GM18907 (cell line): ENCODE data around the gene ALAS2.
"Not testable (repeated sequence)": the region's sequence is repeated elsewhere in the genome, so short reads cannot be mapped to it uniquely, and the experiment has no call there.

ENCODE experiments used
- ATAC-seq: cut with Tn5 transposase; IDR thresholded peaks from one replicate; pipeline ENCODE4 v1.9.1; 2021; ENCODE audit warnings: mild to moderate bottlenecking, moderate library complexity; ENCODE audit not compliant: unreplicated experiment

Gene ALAS2

DNA sequence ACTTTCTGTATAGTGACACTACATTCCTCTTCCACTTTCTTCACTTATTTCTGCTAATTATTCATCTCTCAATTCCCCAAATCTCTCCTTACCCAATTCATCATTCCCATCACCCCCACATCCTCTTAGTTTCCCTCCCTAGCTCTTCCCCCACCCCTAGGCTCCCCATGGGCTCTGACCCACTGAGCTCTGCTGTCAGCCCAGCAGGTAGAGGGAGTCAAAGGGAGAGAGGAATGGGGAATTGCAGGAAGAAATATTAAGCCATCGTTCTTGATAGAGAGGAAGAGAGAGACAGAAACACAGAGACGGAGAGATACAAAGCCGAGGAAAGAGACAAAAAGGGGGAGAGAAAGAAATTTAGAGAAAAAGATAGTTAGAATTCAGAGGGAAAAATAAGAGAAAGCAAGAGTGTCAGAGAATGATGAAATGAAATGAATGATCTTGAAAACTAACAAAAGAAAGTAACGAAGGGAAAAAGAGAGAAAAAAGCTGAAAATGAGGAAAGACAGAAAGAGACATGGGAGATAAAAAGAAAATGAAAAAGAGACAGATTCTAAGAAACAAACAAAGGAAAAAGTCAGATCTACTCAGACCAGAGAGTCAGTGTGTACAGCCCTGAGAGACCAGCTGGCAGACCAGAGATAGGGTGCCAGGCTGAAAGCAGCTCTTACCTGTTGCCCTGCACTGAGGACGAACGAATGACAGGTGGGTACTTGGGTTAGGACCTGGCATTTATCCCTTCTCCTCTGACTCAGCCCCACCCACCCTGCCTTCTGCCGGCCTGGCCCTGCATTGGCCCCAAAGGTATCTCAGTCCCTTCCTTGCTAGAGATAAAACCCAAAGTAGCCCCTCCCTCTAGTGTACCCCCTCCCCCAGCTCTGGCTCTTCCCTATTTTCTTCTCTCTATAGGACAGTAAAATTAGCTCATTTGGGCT, at the start of gene ALAS2:
Gene ALAS2 (minus strand): TSS at position 707 of the 935 bp plus-strand sequence. CDS start 4,977 bp downstream, outside the sequence.
- no peak for ATAC-seq

DNA sequence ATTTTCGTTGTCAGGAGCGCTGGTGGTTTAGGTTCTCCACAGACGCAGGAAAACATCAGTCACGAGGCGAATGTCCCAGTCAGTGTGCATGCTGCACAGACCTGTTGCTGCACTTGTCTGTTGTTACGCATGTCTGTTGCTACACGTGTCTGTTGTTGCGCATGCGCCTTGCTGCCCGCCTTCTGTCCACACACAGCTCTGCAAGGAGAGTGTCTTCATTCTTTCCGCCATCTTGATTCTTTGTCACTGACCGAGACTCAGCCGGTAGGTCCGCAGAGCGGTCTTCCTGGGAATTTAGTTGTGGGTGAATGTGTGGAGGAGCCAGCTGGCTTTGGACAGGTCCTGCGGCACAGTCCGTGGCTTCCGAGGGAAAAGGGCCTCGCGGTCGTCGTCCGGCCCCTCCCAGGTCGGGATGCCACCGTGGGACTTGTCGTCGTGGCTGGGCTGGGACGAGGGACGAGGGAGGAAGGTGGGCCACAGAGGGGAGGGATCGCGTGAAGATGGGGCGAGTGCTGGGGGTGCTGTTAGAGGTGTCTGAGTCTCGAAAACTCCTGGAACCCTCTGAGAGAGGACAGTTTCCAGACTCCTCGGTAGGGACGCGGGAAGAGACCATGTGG, 44.2 kb upstream of the ALAS2 start, which contains the start of gene PAGE2B:
Gene PAGE2B (plus strand): TSS at position 180 of the 617 bp plus-strand sequence. CDS start 1,012 bp downstream, outside the sequence.
- no peak for ATAC-seq

- no peak for ATAC-seq
These were observed 41.5 kb upstream of the ALAS2 start for GRCh38 chrX:55072286-55072685.

DNA sequence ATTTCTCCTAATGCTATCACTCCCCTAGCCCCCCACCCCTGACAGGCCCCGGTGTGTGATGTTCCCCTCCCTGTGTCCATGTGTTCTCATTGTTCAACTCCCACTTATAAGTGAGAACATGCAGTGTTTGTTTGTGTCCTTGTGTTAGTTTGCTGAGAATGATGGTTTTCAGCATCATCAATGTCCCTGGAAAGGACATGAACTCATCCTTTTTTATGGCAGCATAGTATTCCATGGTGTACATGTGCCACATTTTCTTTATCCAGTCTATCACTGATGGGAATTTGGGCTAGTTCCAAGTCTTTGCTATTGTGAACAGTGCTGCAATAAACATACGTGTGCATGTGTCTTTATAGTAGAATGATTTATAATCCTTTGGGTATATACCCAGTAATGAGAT, 36.4 kb upstream of the ALAS2 start:
- not testable (repeated sequence) for ATAC-seq

DNA sequence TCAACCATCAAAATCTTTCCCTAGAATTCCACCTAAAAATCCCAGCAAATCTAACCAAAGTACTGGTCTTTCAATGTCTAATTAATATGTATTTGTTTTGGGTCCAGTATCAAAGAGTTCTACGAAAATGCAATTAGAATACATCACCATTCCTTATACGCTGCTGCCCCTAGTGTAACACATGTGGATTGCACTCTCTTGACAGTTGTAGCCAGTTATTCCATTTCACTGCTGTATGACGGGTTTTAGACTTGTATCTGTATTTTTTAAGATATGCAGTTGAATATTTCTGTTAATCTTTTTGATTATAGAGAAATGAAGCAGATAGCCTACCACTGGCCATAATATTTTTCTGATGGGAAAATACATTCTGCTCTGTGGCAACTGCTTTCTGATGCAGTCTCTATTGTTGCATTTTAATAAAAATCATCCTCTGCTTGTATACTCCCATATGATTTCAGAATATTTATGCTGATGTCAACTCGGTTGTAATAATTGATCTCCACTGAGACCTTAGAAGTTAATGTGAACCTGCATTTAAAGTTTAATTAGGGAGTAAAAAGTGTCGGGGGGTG, 27.0 kb upstream of the ALAS2 start:
- ATAC-seq: no peak

- ATAC-seq: no peak
These were observed 26.3 kb upstream of the ALAS2 start for GRCh38 chrX:55056820-55057674.

- not testable (repeated sequence) for ATAC-seq
These were observed 19.8 kb upstream of the ALAS2 start for GRCh38 chrX:55050599-55050998.

DNA sequence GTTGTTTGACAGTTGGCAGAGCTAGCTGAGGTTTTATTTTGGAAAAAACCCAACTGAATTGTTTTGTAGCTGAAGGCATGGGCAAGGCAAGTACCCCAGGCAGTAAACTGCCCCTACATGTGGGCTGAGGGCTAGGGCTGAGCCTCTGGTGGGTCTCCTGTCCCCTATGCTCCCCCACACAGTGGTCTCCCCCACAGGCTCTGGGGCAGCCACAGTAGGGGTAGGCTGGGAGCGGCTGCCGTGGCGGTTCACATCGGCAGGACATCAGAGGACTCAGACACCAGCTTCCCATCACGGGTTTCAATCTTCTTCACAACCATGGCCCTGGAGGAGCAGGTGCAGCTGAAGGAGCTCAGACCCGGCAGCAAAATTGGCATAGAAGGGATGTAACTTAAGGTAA, 10.7 kb upstream of the ALAS2 start:
- ATAC-seq: no peak

GRCh38 chrX:55039471-55039870, 8.7 kb upstream of the ALAS2 start:
- no peak for ATAC-seq

GRCh38 chrX:55033429-55033828, 2.7 kb upstream of the ALAS2 start:
- ATAC-seq: no peak

GRCh38 chrX:55029291-55029690, 1.5 kb downstream of the ALAS2 start:
- no peak for ATAC-seq

DNA sequence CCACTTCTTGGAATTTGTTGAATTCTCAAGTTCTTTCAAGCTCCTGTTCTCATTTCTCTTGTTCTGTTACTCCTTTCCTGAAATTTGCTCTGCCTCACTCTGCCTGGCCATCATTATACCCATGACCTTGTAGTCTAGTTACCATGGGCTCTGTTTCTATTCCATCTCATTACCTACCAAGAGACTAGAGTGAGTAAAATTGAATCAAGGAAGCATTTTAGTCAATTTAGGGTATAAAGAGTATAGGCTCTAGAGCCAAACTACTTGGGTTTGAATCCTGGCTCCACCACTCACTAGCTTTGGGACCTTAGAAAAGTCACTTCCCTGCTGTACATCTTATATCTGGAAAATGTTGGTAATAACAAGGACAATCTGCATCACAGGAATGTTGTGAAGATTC, 2.2 kb downstream of the ALAS2 start:
- ATAC-seq: no peak

DNA sequence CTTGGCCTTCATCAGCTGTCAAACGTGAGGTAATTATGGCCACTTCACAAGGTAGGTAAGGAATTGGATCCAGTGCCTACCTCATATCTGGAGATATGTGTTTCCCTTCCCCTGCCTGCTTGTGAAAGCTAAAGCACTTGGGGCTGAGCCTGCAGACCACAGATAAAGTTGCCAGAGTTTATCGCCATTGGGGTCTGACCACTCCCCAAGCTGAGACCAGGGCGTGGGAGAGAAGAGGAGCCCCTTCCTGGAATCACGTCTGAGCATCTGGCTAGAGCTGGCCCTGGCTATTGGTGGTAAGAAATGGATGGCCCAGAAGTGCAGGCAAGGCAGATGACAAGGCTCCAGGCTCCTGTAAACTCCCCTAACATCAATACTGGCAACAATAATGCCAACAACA, 2.7 kb downstream of the ALAS2 start:
- ATAC-seq: no peak

- no peak for ATAC-seq
These were observed 3.9 kb downstream of the ALAS2 start for GRCh38 chrX:55026840-55027239.

DNA sequence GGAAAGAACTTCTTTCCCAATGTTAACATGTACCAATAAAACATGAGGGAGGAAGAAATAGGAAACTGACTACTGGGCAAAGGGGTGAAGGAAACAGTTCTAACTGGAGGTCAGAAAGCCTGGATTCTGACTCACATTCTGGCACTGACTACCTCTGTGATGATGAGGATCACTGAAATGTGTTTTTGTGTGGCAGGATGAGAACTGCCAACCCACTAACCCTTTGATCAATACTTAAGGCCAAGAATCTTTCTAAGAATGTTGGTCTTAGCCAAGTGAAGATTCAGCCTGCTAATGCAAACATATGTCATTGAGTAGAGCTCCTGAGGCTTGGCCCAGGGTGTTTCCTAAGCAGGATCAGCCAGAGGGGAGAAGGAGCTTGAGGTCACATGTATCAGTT, 4.6 kb downstream of the ALAS2 start:
- no peak for ATAC-seq

DNA sequence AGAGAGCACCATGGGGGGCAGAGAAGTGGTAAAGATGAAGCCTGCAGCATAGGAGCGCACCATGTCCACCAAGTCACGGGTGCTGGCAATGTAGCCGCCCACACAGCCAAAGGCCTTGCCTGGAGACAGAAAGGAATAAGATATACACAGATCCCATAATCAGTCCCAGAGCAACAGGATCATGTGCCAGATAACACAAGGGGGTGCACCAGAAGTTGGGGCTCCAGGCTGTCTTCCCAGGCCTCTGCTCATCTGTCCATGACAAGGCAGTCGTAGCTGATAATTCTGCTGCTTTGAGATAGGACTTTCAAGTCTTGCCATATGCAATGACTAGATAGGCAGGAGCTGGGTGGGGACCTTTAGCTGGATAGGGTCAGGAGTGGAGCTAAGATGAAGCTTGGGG, 15.9 kb downstream of the ALAS2 start:
- ATAC-seq: no peak

DNA sequence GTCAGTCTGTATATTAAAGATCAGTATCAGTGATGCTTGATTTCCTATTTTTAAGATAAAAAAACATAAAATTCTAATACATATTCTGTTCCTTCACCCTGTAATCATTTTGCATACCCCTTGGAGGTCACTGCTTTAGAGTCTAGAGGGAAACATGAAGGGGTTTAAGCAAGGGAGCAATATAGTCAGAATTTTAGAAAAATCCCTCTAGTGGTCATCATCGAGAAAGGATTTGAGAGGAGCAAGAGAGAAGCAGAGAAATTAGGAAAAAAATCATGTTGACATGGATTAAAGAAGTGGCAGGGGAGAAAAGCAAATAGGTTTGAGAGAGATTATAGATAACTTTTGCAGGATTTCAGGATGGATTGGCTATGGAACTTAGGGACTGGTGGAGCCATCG, 19.5 kb downstream of the ALAS2 start:
- no peak for ATAC-seq

GRCh38 chrX:55008571-55009358, 22.0 kb downstream of the ALAS2 start:
- ATAC-seq: no peak

GRCh38 chrX:55007656-55008055, 23.1 kb downstream of the ALAS2 start:
- no peak for ATAC-seq
